Transverse colon (tissue), 4 donors: ENCODE results near the gene RALGPS1. TPM values are rescaled to one million over a fixed set of nuclear protein-coding genes. Genes with fewer than 3 reads are reported as not detected.
A peak's percentile ranks its signal among the peaks of the same experiment; 100 is the strongest.

ENCODE experiments used
- DNase-seq: peaks from one replicate; pipeline ENCODE4 v3.0.0-alpha.2; 2019
- H3K27ac ChIP-seq, 4 donors: fragments of 200-600 bp; sonication (generic); 2 replicates each; pipeline ENCODE4 v1.5.1; 2016 to 2018; ENCODE audit warnings: inconsistent platforms in 4 of 4
- H3K27me3 ChIP-seq: fragments of 200-600 bp; sonication (generic); 2 replicates; pipeline ENCODE4 v1.5.1; 2017; ENCODE audit warnings: inconsistent platforms
- H3K36me3 ChIP-seq, 4 donors: fragments of 200-600 bp; sonication (generic); 2 replicates each; pipeline ENCODE4 v1.5.1; 2017 to 2019; ENCODE audit warnings: inconsistent platforms in 4 of 4
- H3K4me1 ChIP-seq, 4 donors: fragments of 200-600 bp; sonication (generic); 2 replicates each; pipeline ENCODE4 v1.5.1; 2017 to 2020; ENCODE audit warnings: inconsistent platforms in 4 of 4
- H3K4me3 ChIP-seq, 4 donors: fragments of 200-600 bp; sonication (generic); 1 replicate in 1 of 4; 2 replicates in 3 of 4; pipeline versions ENCODE4 v1.5.1 to v1.6.1; 2017 to 2019; ENCODE audit warnings: inconsistent platforms in 4 of 4
- H3K9me3 ChIP-seq, 2 donors: fragments of 200-600 bp; sonication (generic); 2 replicates each; pipeline ENCODE4 v1.5.1; 2017 to 2019; ENCODE audit warnings: inconsistent platforms in 2 of 2
- CTCF ChIP-seq, 5 experiments: fragments of 200-600 bp in 3 of 5; fragments of 450-650 bp in 2 of 5; sonication (generic) in 3 of 5; IDR thresholded peaks; 1 replicate in 2 of 5; 2 replicates in 3 of 5; pipeline ENCODE4 v1.5.1; 2016 to 2017; ENCODE audit warnings: antibody characterized with exemption in 5 of 5, inconsistent platforms in 3 of 5, mild to moderate bottlenecking in 2 of 5, moderate library complexity in 1 of 5
- EP300 ChIP-seq: sonication (generic); formaldehyde crosslinking; IDR thresholded peaks from one replicate; pipeline ENCODE4 v1.6.1; 2017; ENCODE audit warnings: antibody characterized with exemption, low read depth
- POLR2A ChIP-seq: fragments of 450-650 bp; IDR thresholded peaks from one replicate; pipeline ENCODE4 v1.6.1; 2016; ENCODE audit warnings: antibody characterized with exemption, mild to moderate bottlenecking, moderate library complexity
- POLR2AphosphoS5 ChIP-seq, 3 donors: sonication (generic); formaldehyde crosslinking; IDR thresholded peaks; one replicate each; pipeline ENCODE4 v1.6.1; 2016; ENCODE audit warnings: antibody characterized with exemption in 3 of 3
- WGBS, 2 donors: methylation state at CpG; one replicate each; pipeline ENCODE4 v1.1.5; 2018; ENCODE audit warnings: low coverage in 1 of 2; 5-methylcytosine and 5-hydroxymethylcytosine counted together
- in situ Hi-C, 4 donors: fragments of 200-750 bp; cut with MboI; loops; one replicate each; pipeline versions ENCODE4 v1.15.0 to v1.15.1; 2017; ENCODE audit warnings: low sequenced_read_pairs in 3 of 4, low pct_ligation_motif_present in 1 of 4, low pct_unique_long_range_greater_than_20kb in 1 of 4
- intact Hi-C: fragments of 100-400 bp; cut with DNase I; formaldehyde crosslinking; loops from one replicate; pipeline ENCODE4 v1.15.1; 2023; ENCODE audit warnings: low total_unique reads
- total RNA-seq, 4 donors: library from RNA; depleted of rRNA; stranded (reverse); fragments of >200 nt; gene quantifications; one replicate each; pipeline ENCODE4 v1.1.0, GENCODE V29; 2016

Gene RALGPS1
- total RNA-seq, 4 donors from 2014 or later, result 46.0 to 119 (median 87.6) TPM

GRCh38 chr9:127223266-127223665 lies 308.7 kb downstream of the RALGPS1 start:
- WGBS, 2 donors, result 56 to 63% methylated on average over 3 to 4 of the region's 4 CpGs
- Histone ChIP-seq H3K4me1 (peaks cover 0 to 17% (median 8%) of the 10 kb centered on the region in 4 donors), H3K27me3 (no peaks in the 10 kb centered on the region), H3K4me3 (no peak overlapping the region), H3K9me3 (no peaks in the 10 kb centered on the region), H3K27ac (no peak overlapping the region), H3K36me3 (no peaks in the 10 kb centered on the region)
- no peak for DNase-seq
- in situ Hi-C loops, result no loop called here
- intact Hi-C loops, result no loop called here
- no peak for TF ChIP-seq POLR2A
- TF ChIP-seq POLR2AphosphoS5 (IDR thresholded peaks at IDR 0.05), result no peak
- no peak for TF ChIP-seq CTCF (IDR thresholded peaks at IDR 0.05)
- TF ChIP-seq EP300, result no peak

- intact Hi-C loops (no loop called here), in situ Hi-C loops (no loop called here)
- H3K9me3 ChIP-seq, result no peaks in the 10 kb centered on the region
- TF ChIP-seq POLR2AphosphoS5 (IDR thresholded peaks at IDR 0.05), result no peak
- TF ChIP-seq POLR2A, result no peak
- TF ChIP-seq CTCF (IDR thresholded peaks at IDR 0.05), result no peak
- TF ChIP-seq EP300, result no peak
- H3K27me3 ChIP-seq, result no peaks in the 10 kb centered on the region
- H3K27ac ChIP-seq, result peak overlapping the region; percentile 72 to 86 (median 80)
- no peak for DNase-seq
- H3K4me1 ChIP-seq, result peaks cover 0 to 17% (median 8%) of the 10 kb centered on the region in 4 donors
- H3K4me3 ChIP-seq, result peak overlapping the region in 2 of 4 donors; percentile 62 to 75
- 35% methylated on average over 8 of the region's 8 CpGs; no CpG with 5 or more reads in 1 of the 2 donors for WGBS, 2 donors
- H3K36me3 ChIP-seq, result no peaks in the 10 kb centered on the region
Measured at GRCh38 chr9:127223810-127224177, 309.2 kb downstream of the RALGPS1 start.

- peak; percentile 94 for DNase-seq
- peak; percentile 68 for TF ChIP-seq POLR2A
- peak in 2 of 3 donors; percentile 17 to 42 for TF ChIP-seq POLR2AphosphoS5 (IDR thresholded peaks at IDR 0.05)
- no peak for TF ChIP-seq EP300
- peak in 3 of 5 experiments; percentile 8 to 37 (median 26) for TF ChIP-seq CTCF (IDR thresholded peaks at IDR 0.05)
- Histone ChIP-seq H3K4me3 (peak overlapping the region; percentile 38 to 75 (median 50)), H3K27me3 (no peaks in the 10 kb centered on the region), H3K9me3 (no peaks in the 10 kb centered on the region), H3K4me1 (peaks cover 0 to 17% (median 8%) of the 10 kb centered on the region in 4 donors), H3K36me3 (no peaks in the 10 kb centered on the region), H3K27ac (peak overlapping the region; percentile 72 to 86 (median 80))
- intact Hi-C loops, result no loop called here
- WGBS, 2 donors, result 1% methylated on average over 15 to 24 of the region's 56 CpGs
- in situ Hi-C loops, result no loop called here
Measured at GRCh38 chr9:127224178-127224882, 309.7 kb downstream of the RALGPS1 start.

- intact Hi-C loops, result no loop called here
- in situ Hi-C loops, result no loop called here
- TF ChIP-seq POLR2AphosphoS5 (IDR thresholded peaks at IDR 0.05) (no peak), CTCF (IDR thresholded peaks at IDR 0.05) (peak in 1 of 5 experiments; percentile 4)
- peak; percentile 98 for DNase-seq
- Histone ChIP-seq H3K4me1 (peaks cover 0 to 17% (median 8%) of the 10 kb centered on the region in 4 donors), H3K36me3 (no peaks in the 10 kb centered on the region), H3K27ac (peak overlapping the region; percentile 72 to 86 (median 80)), H3K27me3 (no peaks in the 10 kb centered on the region), H3K9me3 (no peaks in the 10 kb centered on the region), H3K4me3 (peak overlapping the region; percentile 49 to 85 (median 68))
- 0% methylated on average over 33 of the region's 106 CpGs; no CpG with 5 or more reads in 1 of the 2 donors for WGBS, 2 donors
Measured at GRCh38 chr9:127224883-127225739, 310.5 kb downstream of the RALGPS1 start.
